ENCODE results near the gene RASSF6.
"Not testable (repeated sequence)": the region's sequence is repeated elsewhere in the genome, so short reads cannot be mapped to it uniquely, and the experiment has no call there.

The RASSF6 gene, protein sequence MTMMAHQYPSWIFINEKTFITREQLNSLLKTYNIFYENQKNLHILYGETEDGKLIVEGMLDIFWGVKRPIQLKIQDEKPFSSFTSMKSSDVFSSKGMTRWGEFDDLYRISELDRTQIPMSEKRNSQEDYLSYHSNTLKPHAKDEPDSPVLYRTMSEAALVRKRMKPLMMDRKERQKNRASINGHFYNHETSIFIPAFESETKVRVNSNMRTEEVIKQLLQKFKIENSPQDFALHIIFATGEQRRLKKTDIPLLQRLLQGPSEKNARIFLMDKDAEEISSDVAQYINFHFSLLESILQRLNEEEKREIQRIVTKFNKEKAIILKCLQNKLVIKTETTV

GRCh38 chr4:73620115-73620792, at the start of gene RASSF6:
TSS of gene RASSF6 (minus strand) at chr4:73620436. CDS start at chr4:73611795, 8,641 bp downstream.
- no peak for DNase-seq (ENCODE audit: low read depth)

DNA sequence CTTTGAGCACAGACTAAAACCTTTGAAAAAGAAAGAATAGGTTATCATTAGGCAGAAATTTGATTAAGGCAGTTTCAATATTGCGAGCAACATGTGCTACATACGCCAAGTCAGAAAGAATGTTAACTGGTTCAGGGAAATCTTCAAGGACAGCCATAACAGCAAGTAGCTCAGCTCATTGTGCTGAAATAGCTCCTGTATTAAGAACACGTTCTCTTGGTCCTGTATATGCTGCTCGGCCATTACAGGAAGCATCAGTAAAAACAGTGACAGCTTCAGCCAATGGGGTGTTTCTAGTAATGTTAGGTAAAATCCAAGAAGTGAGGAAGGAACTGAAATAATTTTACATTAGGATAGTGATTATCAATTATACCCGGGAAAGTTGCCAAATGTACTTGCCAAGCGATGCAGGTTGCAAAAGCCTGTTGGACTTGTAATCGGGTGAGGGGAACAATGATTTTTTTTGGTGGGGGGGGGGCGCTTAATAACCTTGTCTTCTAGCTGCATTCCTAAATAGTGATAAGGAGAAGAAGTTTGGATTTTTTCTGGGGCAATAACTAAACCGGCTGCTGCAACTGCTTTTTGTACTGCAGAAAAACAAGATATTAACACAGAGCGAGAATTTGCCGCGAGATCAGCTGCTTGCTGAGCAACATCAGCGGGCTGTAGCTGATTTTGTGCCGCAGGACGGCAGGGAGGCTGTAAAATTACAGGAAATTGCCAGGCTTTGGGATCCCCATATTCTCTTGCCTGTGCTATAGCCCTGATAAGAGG, 49.4 kb upstream of the RASSF6 start:
- peak; percentile 18 for DNase-seq (ENCODE audit: low read depth)

- peak; percentile 85 for DNase-seq (ENCODE audit: low read depth)
These were observed 48.6 kb upstream of the RASSF6 start for GRCh38 chr4:73668782-73669201.

GRCh38 chr4:73665924-73666323, 45.7 kb upstream of the RASSF6 start:
- DNase-seq (ENCODE audit: low read depth): not testable (repeated sequence)

DNA sequence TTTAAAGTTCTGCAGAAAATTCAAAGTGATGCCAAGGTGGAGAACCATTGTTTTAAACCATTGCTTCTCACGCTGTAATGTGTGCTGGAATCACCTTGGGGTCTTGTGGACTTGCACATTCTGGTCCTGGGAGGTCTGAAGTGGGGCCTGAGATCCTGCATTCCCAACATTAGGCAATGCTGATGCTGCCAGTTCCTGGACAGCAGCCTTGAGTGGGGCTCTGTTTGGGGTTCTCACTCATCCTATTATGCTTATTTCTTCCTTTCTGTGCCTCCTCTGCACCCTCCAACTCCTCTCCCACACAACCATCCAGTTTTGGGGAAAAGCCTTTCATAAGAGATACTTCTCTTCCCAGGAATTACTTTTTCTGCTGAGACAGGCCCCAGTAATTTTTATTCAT, 44.2 kb upstream of the RASSF6 start:
- peak; percentile 20 for DNase-seq (ENCODE audit: low read depth)

DNA sequence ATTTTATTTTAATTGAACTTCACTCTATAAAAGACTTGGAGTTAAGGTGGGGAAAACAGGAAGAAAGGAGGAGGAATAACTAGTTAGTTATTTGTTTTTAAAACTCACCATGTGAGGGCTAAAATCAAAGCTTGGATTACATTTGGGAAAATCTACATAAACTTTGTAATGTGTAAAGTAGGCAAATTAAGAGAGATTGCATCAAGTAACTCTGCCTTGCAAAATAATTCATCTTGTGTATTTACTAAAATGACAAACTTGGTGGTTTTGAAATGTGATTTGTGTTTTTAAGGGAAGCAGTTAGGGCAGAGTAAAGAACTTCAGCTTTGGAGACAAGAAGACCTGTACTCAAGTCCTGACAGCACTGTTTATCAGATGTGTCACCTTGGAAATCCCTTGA, 43.3 kb upstream of the RASSF6 start:
- DNase-seq (ENCODE audit: low read depth): no peak

GRCh38 chr4:73662709-73663546, 42.7 kb upstream of the RASSF6 start:
- peak; percentile 73 for DNase-seq (ENCODE audit: low read depth)

GRCh38 chr4:73661646-73662119, 41.4 kb upstream of the RASSF6 start:
- DNase-seq (ENCODE audit: low read depth): peak; percentile 98

GRCh38 chr4:73660808-73661207, 40.6 kb upstream of the RASSF6 start:
- no peak for DNase-seq (ENCODE audit: low read depth)

DNA sequence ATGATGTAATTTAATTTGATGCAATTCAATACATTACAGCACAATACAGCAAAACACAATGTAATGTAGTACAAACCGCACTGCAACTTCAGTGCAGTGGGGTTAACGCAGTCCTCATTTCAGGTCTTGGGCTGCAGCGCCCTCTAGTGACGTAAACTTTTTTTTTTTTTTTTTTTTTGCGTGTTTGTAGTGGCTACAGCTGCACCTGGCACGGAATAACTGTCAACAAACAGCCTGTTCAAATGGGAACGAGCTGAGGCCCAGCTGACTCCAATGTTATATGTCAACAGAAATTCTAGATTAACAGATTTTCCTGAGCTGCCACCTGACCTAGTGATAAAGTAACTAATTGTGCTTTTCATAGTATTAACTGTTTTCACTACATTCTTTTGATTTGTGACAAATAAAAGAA, 33.5 kb upstream of the RASSF6 start:
- DNase-seq (ENCODE audit: low read depth): peak; percentile 56

DNA sequence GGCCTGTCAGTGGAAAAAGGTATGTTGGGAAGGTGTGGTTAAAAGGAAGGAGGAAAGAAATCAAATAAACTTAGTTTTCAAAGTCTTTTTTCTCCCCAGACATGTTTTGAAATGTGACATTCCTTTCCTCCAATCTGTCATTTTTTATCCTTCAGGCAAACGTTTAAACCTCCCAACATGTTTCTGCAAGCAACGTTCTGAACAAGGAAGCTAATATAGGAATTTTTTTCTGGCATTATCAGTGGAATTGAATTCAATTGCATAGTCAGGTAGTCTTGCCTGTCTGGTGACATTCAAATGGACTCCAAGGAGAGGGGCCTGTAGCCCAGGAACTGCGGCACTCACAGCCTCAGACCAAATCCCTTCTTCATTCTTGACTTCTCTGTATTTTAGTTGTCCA, 30.0 kb upstream of the RASSF6 start:
- DNase-seq (ENCODE audit: low read depth): no peak

GRCh38 chr4:73648478-73648877, 28.2 kb upstream of the RASSF6 start:
- no peak for DNase-seq (ENCODE audit: low read depth)

- DNase-seq (ENCODE audit: low read depth): no peak
These were observed 25.9 kb upstream of the RASSF6 start for GRCh38 chr4:73646117-73646516.

GRCh38 chr4:73631565-73632226, 11.5 kb upstream of the RASSF6 start:
- no peak for DNase-seq (ENCODE audit: low read depth)

DNA sequence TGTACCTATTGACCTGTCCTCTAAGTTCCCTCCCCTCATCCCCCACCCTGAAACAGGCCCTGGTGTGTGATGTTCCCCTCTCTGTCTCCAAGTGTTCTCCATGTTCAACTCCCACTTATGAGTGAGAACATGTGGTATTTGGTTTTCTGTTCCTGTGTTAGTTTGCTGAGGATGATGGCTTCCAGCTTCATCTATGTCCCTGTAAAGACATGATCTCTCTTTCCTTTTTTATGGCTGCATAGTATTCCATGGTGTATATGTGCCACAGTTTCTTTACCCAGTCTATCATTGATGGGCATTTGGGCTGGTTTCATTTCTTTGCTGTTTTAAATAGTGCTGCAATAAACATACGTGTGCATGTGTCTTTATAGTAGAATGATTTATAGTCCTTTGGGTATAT, 8.6 kb upstream of the RASSF6 start:
- not testable (repeated sequence) for DNase-seq (ENCODE audit: low read depth)

- no peak for DNase-seq (ENCODE audit: low read depth)
These were observed 1.1 kb upstream of the RASSF6 start for GRCh38 chr4:73621357-73621756.

DNA sequence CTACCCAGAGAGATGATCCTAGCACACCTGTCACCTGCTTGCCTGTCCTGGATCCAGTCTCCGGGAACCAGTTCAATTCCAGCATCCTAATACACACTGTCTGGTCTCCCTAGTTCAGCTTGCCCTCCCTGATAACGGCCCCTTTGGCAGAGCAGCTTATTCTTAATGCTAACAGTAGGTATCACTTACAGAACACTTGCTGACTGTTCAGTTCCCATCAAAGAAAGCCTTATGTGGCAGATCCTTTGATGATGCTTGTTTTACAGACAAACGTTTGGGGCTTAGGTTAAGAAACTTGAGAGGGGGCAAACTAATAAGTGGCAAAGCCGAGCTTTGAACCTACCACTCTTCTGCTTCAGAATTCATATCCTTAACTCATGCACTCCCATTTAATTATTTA, 890 bp downstream of the RASSF6 start:
- DNase-seq (ENCODE audit: low read depth): no peak

DNA sequence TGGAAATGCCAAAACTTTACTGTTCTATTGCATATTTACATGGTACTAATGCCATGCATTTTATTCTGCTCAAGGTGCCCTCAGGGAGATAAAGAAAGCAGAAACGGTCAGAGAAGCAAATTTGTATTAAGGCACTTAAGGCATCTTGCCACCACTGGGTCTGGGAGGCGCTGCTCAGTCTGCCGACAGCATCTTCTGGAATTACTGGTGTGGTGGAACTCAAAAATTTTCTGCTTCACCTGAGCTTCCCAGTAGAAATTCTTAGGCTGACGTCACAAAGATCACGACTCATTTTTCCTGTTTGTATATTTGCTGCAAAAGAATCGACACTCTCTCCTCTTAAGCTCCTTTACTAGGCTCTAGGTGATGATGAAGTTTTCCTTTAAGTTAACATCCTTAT, 3.0 kb downstream of the RASSF6 start:
- no peak for DNase-seq (ENCODE audit: low read depth)

DNA sequence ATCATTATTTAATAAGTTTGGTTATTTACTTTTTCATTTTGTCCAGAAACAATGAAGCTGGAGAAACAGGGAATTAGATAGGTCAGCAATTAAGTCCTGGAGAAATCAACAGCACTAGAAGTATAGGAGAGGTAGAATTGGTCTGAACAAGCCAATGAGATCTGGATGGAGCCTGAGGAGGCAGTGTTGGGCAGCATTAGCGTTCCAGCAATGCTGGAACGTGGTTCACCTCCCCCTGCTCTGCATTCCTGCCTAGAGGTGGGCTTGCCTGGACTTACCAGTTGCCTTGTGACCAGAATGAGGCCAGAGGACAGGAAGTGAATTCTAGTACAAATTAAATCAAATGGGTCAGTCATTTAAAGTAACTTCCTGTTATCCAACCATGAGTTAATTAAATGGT, 4.6 kb downstream of the RASSF6 start:
- DNase-seq (ENCODE audit: low read depth): no peak

DNA sequence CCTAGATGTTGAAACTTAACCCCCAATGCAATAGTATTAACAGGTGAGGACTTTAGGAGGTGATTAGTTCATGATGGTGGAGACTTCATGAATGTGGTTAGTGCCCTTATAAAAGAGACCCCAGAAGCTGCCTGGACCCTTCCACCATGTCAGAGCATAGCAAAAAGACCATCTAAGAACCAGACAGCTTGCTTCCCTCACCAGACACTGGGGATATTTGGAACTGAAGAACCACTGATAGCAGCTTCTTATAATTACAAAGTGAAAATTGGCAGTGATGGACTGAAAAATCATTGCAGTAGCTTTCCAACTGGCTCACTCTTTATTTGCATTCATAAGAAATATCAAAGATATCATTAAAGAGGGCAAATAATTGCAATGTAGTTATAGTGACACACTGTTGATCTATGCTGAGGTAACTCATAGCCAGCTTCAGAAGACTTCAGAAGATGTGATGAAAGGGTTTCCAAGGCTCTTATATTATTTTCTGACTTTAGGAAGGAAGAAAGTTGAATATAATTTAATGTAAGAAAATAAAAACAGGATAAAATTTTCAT, 5.8 kb downstream of the RASSF6 start:
- DNase-seq (ENCODE audit: low read depth): no peak

DNA sequence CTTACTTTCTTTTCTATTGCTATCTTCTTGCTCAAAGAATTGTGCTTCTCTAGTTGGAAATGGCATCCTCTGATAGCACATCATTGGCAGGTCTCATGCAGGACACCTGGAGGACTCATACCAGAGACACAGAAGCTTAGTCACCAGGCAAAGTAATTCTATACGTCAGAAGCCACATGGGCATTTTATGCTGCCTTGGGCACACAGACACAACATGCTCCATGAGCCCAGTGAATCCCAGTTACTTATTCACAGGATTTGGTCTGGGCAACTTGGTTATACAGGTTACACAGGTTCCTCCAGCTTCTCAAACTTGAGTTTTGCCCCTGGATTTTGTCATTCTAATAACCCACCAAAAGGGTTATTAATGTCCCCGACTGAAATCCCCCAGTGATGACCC, 7.1 kb downstream of the RASSF6 start:
- no peak for DNase-seq (ENCODE audit: low read depth)
